ENCODE results near the gene BAZ2B. TPM values are rescaled to one million over a fixed set of nuclear protein-coding genes. Genes with fewer than 3 reads are reported as not detected.

Gene BAZ2B
- total RNA-seq, 2 experiments from 2014 or later, result 3.7 to 11.8 TPM

GRCh38 chr2:159279700-159280099 is 336.6 kb downstream of the BAZ2B start:
- no peak overlapping the region for H2AFZ ChIP-seq (ENCODE audit: low read length)
- no peak overlapping the region for H3K4me3 ChIP-seq (ENCODE audit: low read depth, low read length, poor library complexity, severe bottlenecking)
- intact Hi-C loops (cut with micrococcal nuclease; ENCODE audit: unreplicated experiment), result no loop called here
- H3K79me2 ChIP-seq (ENCODE audit: insufficient read depth, low read depth, low read length), result no peaks in the 10 kb centered on the region
- no peaks in the 10 kb centered on the region for H3K9me3 ChIP-seq (ENCODE audit: low read length)
- no peak overlapping the region for H3K27ac ChIP-seq (ENCODE audit: low read depth, low read length, poor library complexity, severe bottlenecking)
- CTCF ChIA-PET (ENCODE audit: unreplicated experiment), result no interaction called here
- no peaks in the 10 kb centered on the region for H3K9me2 ChIP-seq (ENCODE audit: insufficient read depth, low read length)
- no peaks in the 10 kb centered on the region for H3K36me3 ChIP-seq (ENCODE audit: insufficient read depth, low read length)
- TF ChIP-seq EZH2phosphoT487 (IDR thresholded peaks at IDR 0.05; ENCODE audit: borderline replicate concordance, low read depth, low read length) (no peak), CTCF (conservative IDR thresholded peaks at IDR 0.05; ENCODE audit: low read length) (no peak)
- BruUV-seq (replicated peaks), result no TSS peak
- no peaks in the 10 kb centered on the region for H4K20me1 ChIP-seq (ENCODE audit: insufficient read depth, low read length)
- DNase-seq (ENCODE audit: low spot score), result no peak
- no peak overlapping the region for H3K4me2 ChIP-seq (ENCODE audit: low read length)
- POLR2A ChIA-PET, result no interaction called here
- H3K4me1 ChIP-seq (ENCODE audit: insufficient read depth, low read length, poor library complexity, severe bottlenecking), result no peaks in the 10 kb centered on the region

- no peak for DNase-seq (ENCODE audit: low spot score)
- Histone ChIP-seq H3K36me3 (ENCODE audit: insufficient read depth, low read length) (no peaks in the 10 kb centered on the region), H3K27ac (ENCODE audit: low read depth, low read length, poor library complexity, severe bottlenecking) (no peak overlapping the region), H3K9me2 (ENCODE audit: insufficient read depth, low read length) (no peaks in the 10 kb centered on the region), H3K4me2 (ENCODE audit: low read length) (no peak overlapping the region), H2AFZ (ENCODE audit: low read length) (no peak overlapping the region), H3K4me1 (ENCODE audit: insufficient read depth, low read length, poor library complexity, severe bottlenecking) (no peaks in the 10 kb centered on the region), H3K9me3 (ENCODE audit: low read length) (no peaks in the 10 kb centered on the region), H3K79me2 (ENCODE audit: insufficient read depth, low read depth, low read length) (no peaks in the 10 kb centered on the region), H3K4me3 (ENCODE audit: low read depth, low read length, poor library complexity, severe bottlenecking) (no peak overlapping the region), H4K20me1 (ENCODE audit: insufficient read depth, low read length) (no peaks in the 10 kb centered on the region)
- TF ChIP-seq CTCF (conservative IDR thresholded peaks at IDR 0.05; ENCODE audit: low read length), result no peak
- no peak for TF ChIP-seq EZH2phosphoT487 (IDR thresholded peaks at IDR 0.05; ENCODE audit: borderline replicate concordance, low read depth, low read length)
- intact Hi-C loops (cut with micrococcal nuclease; ENCODE audit: unreplicated experiment), result no loop called here
- CTCF ChIA-PET (ENCODE audit: unreplicated experiment), result no interaction called here
- POLR2A ChIA-PET, result no interaction called here
- no TSS peak for BruUV-seq (replicated peaks)
Measured at GRCh38 chr2:159275111-159275510, 341.2 kb downstream of the BAZ2B start.

- TF ChIP-seq CTCF (conservative IDR thresholded peaks at IDR 0.05; ENCODE audit: low read length), result no peak
- no peak for TF ChIP-seq EZH2phosphoT487 (IDR thresholded peaks at IDR 0.05; ENCODE audit: borderline replicate concordance, low read depth, low read length)
- Histone ChIP-seq H3K4me2 (ENCODE audit: low read length) (no peak overlapping the region), H3K4me3 (ENCODE audit: low read depth, low read length, poor library complexity, severe bottlenecking) (no peak overlapping the region), H3K9me2 (ENCODE audit: insufficient read depth, low read length) (0 out of 2 replicates have a peak, but pooled peaks cover 3% of the 10 kb centered on the region), H3K27ac (ENCODE audit: low read depth, low read length, poor library complexity, severe bottlenecking) (no peak overlapping the region), H3K4me1 (ENCODE audit: insufficient read depth, low read length, poor library complexity, severe bottlenecking) (no peaks in the 10 kb centered on the region), H3K79me2 (ENCODE audit: insufficient read depth, low read depth, low read length) (no peaks in the 10 kb centered on the region), H3K36me3 (ENCODE audit: insufficient read depth, low read length) (no peaks in the 10 kb centered on the region), H3K9me3 (ENCODE audit: low read length) (no peaks in the 10 kb centered on the region), H2AFZ (ENCODE audit: low read length) (no peak overlapping the region), H4K20me1 (ENCODE audit: insufficient read depth, low read length) (no peaks in the 10 kb centered on the region)
- intact Hi-C loops (cut with micrococcal nuclease; ENCODE audit: unreplicated experiment), result no loop called here
- no peak for DNase-seq (ENCODE audit: low spot score)
- POLR2A ChIA-PET, result interaction anchor here (0.5 to 0.8 kb wide), 2 partner anchors 15 to 120 kb away, joined by 3 read pairs; no protein-coding TSS in a partner anchor
- BruUV-seq (replicated peaks), result no TSS peak
- CTCF ChIA-PET (ENCODE audit: unreplicated experiment), result no interaction called here
Measured at GRCh38 chr2:159272156-159272555, 344.2 kb downstream of the BAZ2B start.
